CD14-positive monocyte (primary cell): ENCODE results near the gene CEP72. TPM values are rescaled to one million over a fixed set of nuclear protein-coding genes. Genes with fewer than 3 reads are reported as not detected.

ENCODE experiments used
- DNase-seq, 3 donors: peaks; one replicate each; pipeline ENCODE4 v3.0.0-alpha.2; 2011 to 2022
- H2AFZ ChIP-seq: 2 replicates; pipeline ENCODE4 v1.6.0; 2012; ENCODE audit warnings: mild to moderate bottlenecking, low read depth, low read length, inconsistent platforms; ENCODE audit not compliant: insufficient read depth, poor library complexity, severe bottlenecking
- H3K27ac ChIP-seq, 2 donors: 1 replicate in 1 of 2; 2 replicates in 1 of 2; pipeline ENCODE4 v1.5.1; 2012 to 2013; ENCODE audit warnings: low read length in 2 of 2, control low read depth in 1 of 2, inconsistent platforms in 1 of 2, low read depth in 1 of 2, mild to moderate bottlenecking in 1 of 2
- H3K27me3 ChIP-seq, 2 donors: one replicate each; pipeline versions ENCODE4 v1.6.0 to v1.6.1; 2011 to 2013; ENCODE audit warnings: low read length in 2 of 2; ENCODE audit not compliant: control insufficient read depth in 2 of 2, insufficient read depth in 2 of 2
- H3K36me3 ChIP-seq, 2 donors: replicated peaks in 1 of 2; 1 replicate in 1 of 2; 2 replicates in 1 of 2; pipeline versions ENCODE4 v1.5.1 to v1.6.1; 2012 to 2013; ENCODE audit warnings: low read length in 2 of 2, control low read depth in 1 of 2, inconsistent platforms in 1 of 2, mild to moderate bottlenecking in 1 of 2; ENCODE audit not compliant: insufficient read depth in 2 of 2, control insufficient read depth in 1 of 2
- H3K4me1 ChIP-seq, 2 donors: 1 replicate in 1 of 2; 2 replicates in 1 of 2; pipeline versions ENCODE4 v1.5.1 to v1.6.1; 2012 to 2013; ENCODE audit warnings: low read length in 2 of 2, control low read depth in 1 of 2, inconsistent platforms in 1 of 2, mild to moderate bottlenecking in 1 of 2, moderate library complexity in 1 of 2; ENCODE audit not compliant: insufficient read depth in 2 of 2, control insufficient read depth in 1 of 2
- H3K4me2 ChIP-seq: replicated peaks from 2 replicates; pipeline ENCODE3; 2012; ENCODE audit warnings: low read length, moderate library complexity, mild to moderate bottlenecking; ENCODE audit not compliant: poor library complexity, severe bottlenecking; ENCODE audit errors: extremely low read depth
- H3K4me3 ChIP-seq, 3 experiments: fragments of 200-600 bp in 1 of 3; sonication (generic) in 1 of 3; replicated peaks in 1 of 3; 1 replicate in 2 of 3; 2 replicates in 1 of 3; pipeline ENCODE4 v1.5.1; 2011 to 2013; ENCODE audit warnings: low read length in 3 of 3, mild to moderate bottlenecking in 3 of 3, control low read depth in 2 of 3, low read depth in 2 of 3, inconsistent platforms in 1 of 3, moderate library complexity in 1 of 3
- H3K79me2 ChIP-seq: 2 replicates; pipeline ENCODE4 v1.6.0; 2012; ENCODE audit warnings: mild to moderate bottlenecking, control low read depth, inconsistent platforms, low read length, moderate library complexity; ENCODE audit not compliant: insufficient read depth
- H3K9ac ChIP-seq: 2 replicates; pipeline ENCODE4 v1.6.0; 2017; ENCODE audit warnings: low read length, mild to moderate bottlenecking; ENCODE audit not compliant: insufficient read depth, poor library complexity, severe bottlenecking
- H3K9me3 ChIP-seq, 2 donors: replicated peaks in 1 of 2; 1 replicate in 1 of 2; 2 replicates in 1 of 2; pipeline versions ENCODE4 v1.5.1 to v1.6.1; 2012 to 2013; ENCODE audit warnings: low read length in 2 of 2, control low read depth in 1 of 2; ENCODE audit not compliant: control insufficient read depth in 1 of 2, insufficient read depth in 1 of 2
- H4K20me1 ChIP-seq: 2 replicates; pipeline ENCODE4 v1.6.0; 2012; ENCODE audit warnings: mild to moderate bottlenecking, low read length, control low read depth, moderate library complexity; ENCODE audit not compliant: insufficient read depth
- H3K27ac Mint-ChIP-seq, 7 donors: one replicate each; pipeline ENCODE4 v1.8.0; 2020; ENCODE audit warnings: mild to moderate bottlenecking in 7 of 7, mixed read lengths in 7 of 7, moderate library complexity in 6 of 7, inconsistent platforms in 2 of 7
- H3K27me3 Mint-ChIP-seq, 3 donors: one replicate each; pipeline ENCODE4 v1.8.0; 2021 to 2022; ENCODE audit warnings: low read depth in 3 of 3, mild to moderate bottlenecking in 3 of 3, mixed read lengths in 3 of 3, moderate library complexity in 3 of 3, inconsistent platforms in 1 of 3
- H3K36me3 Mint-ChIP-seq, 2 donors: one replicate each; pipeline ENCODE4 v1.8.0; 2020; ENCODE audit warnings: mixed read lengths in 2 of 2, inconsistent platforms in 1 of 2, mild to moderate bottlenecking in 1 of 2
- H3K4me1 Mint-ChIP-seq: one replicate; pipeline ENCODE4 v1.8.0; 2020; ENCODE audit warnings: mild to moderate bottlenecking, mixed read lengths
- H3K4me3 Mint-ChIP-seq, 2 donors: one replicate each; pipeline ENCODE4 v1.8.0; 2020; ENCODE audit warnings: mild to moderate bottlenecking in 2 of 2, mixed read lengths in 2 of 2, moderate library complexity in 1 of 2
- H3K9me3 Mint-ChIP-seq, 7 donors: one replicate each; pipeline ENCODE4 v1.8.0; 2020 to 2022; ENCODE audit warnings: mixed read lengths in 7 of 7, mild to moderate bottlenecking in 6 of 7, moderate library complexity in 6 of 7, inconsistent platforms in 2 of 7
- CTCF ChIP-seq: fragments of 200-600 bp; IDR thresholded peaks from one replicate; pipeline ENCODE4 v1.8.0; 2022; ENCODE audit warnings: antibody characterized with exemption, mild to moderate bottlenecking
- WGBS: methylation state at CpG from one replicate; pipeline ENCODE4 v1.1.5; 2013; ENCODE audit warnings: missing lambda C conversion rate; ENCODE audit not compliant: insufficient coverage; 5-methylcytosine and 5-hydroxymethylcytosine counted together
- intact Hi-C, 2 donors: fragments of 100-400 bp; cut with micrococcal nuclease; formaldehyde crosslinking; loops; one replicate each; pipeline versions ENCODE4 v1.15.0 to v1.15.1; 2023
- polyA plus RNA-seq, 3 donors: library from polyadenylated mRNA; depleted of rRNA in 1 of 3; unstranded in 2 of 3; stranded (reverse) in 1 of 3; fragments of 300-500 nt in 2 of 3; fragments of >200 nt in 1 of 3; fragmentation: Illumina TruSeq in 2 of 3; gene quantifications; 1 replicate in 2 of 3; 2 replicates in 1 of 3; pipeline ENCODE4 v1.2.3, GENCODE V29; 2012 to 2021

The CEP72 gene
- polyA plus RNA-seq, 3 donors = 0.13 to 2.1 (median 0.24) TPM

GRCh38 chr5:664994-665360 lies 52.8 kb downstream of the CEP72 start:
- H3K9me3 Mint-ChIP-seq = peaks cover 0 to 25% (median 5%) of the 10 kb centered on the region in 7 donors
- Histone ChIP-seq H3K4me3 (no peak overlapping the region), H3K4me2 (no peak overlapping the region), H4K20me1 (no peaks in the 10 kb centered on the region), H3K27ac (no peak overlapping the region), H3K4me1 (no peaks in the 10 kb centered on the region), H3K9me3 (peaks cover 6 to 9% of the 10 kb centered on the region in 2 donors), H3K79me2 (no peaks in the 10 kb centered on the region), H3K27me3 (no peaks in the 10 kb centered on the region), H3K9ac (no peak overlapping the region), H2AFZ (no peak overlapping the region), H3K36me3 (peaks cover 0 to 21% of the 10 kb centered on the region in 2 donors)
- peaks cover 25 to 40% of the 10 kb centered on the region in 2 donors for H3K36me3 Mint-ChIP-seq
- peaks cover 0 to 3% (median 1%) of the 10 kb centered on the region in 3 donors for H3K27me3 Mint-ChIP-seq
- TF ChIP-seq CTCF = no peak
- intact Hi-C loops = loop anchor here in 1 of 2 donors (10.0 kb wide), 1 partner anchor 240 kb away; no protein-coding TSS in a partner anchor
- H3K4me3 Mint-ChIP-seq = no peak overlapping the region
- no peaks in the 10 kb centered on the region for H3K4me1 Mint-ChIP-seq
- no peak for DNase-seq
- H3K27ac Mint-ChIP-seq = no peak overlapping the region
- 95% methylated on average over 16 of the region's 20 CpGs for WGBS

- H3K79me2 ChIP-seq = no peaks in the 10 kb centered on the region
- H3K27me3 Mint-ChIP-seq = peaks cover 0 to 8% (median 3%) of the 10 kb centered on the region in 3 donors
- TF ChIP-seq CTCF = no peak
- H3K9me3 ChIP-seq = peaks cover 6 to 9% of the 10 kb centered on the region in 2 donors
- H3K4me2 ChIP-seq = no peak overlapping the region
- DNase-seq = no peak
- WGBS = 100% methylated on average over 3 of the region's 8 CpGs
- no peak overlapping the region for H3K9ac ChIP-seq
- intact Hi-C loops = loop anchor here in 1 of 2 donors (10.0 kb wide), 1 partner anchor 239 kb away; no protein-coding TSS in a partner anchor
- H2AFZ ChIP-seq = no peak overlapping the region
- H3K4me3 ChIP-seq = no peak overlapping the region
- H3K27me3 ChIP-seq = no peaks in the 10 kb centered on the region
- H3K27ac Mint-ChIP-seq = no peak overlapping the region
- H3K4me3 Mint-ChIP-seq = no peak overlapping the region
- peaks cover 21 to 35% of the 10 kb centered on the region in 2 donors for H3K36me3 Mint-ChIP-seq
- no peaks in the 10 kb centered on the region for H3K4me1 Mint-ChIP-seq
- no peak overlapping the region for H3K27ac ChIP-seq
- H4K20me1 ChIP-seq = no peaks in the 10 kb centered on the region
- H3K36me3 ChIP-seq = peaks cover 0 to 16% of the 10 kb centered on the region in 2 donors
- H3K4me1 ChIP-seq = no peaks in the 10 kb centered on the region
- peaks cover 0 to 22% (median 5%) of the 10 kb centered on the region in 7 donors for H3K9me3 Mint-ChIP-seq
Measured at GRCh38 chr5:665541-665955, 53.4 kb downstream of the CEP72 start.
